ENCODE data around the gene PRKAG2.

PRKAG2 gene

GRCh38 chr7:151652111-151652510 lies 224.8 kb downstream of the PRKAG2 start:
- TF ChIP-seq, protein P1, sequence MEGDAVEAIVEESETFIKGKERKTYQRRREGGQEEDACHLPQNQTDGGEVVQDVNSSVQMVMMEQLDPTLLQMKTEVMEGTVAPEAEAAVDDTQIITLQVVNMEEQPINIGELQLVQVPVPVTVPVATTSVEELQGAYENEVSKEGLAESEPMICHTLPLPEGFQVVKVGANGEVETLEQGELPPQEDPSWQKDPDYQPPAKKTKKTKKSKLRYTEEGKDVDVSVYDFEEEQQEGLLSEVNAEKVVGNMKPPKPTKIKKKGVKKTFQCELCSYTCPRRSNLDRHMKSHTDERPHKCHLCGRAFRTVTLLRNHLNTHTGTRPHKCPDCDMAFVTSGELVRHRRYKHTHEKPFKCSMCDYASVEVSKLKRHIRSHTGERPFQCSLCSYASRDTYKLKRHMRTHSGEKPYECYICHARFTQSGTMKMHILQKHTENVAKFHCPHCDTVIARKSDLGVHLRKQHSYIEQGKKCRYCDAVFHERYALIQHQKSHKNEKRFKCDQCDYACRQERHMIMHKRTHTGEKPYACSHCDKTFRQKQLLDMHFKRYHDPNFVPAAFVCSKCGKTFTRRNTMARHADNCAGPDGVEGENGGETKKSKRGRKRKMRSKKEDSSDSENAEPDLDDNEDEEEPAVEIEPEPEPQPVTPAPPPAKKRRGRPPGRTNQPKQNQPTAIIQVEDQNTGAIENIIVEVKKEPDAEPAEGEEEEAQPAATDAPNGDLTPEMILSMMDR (IDR thresholded peaks at IDR 0.05; ENCODE audit: insufficient read depth, low read depth, low read length, missing control alignments): no peak
- no peak overlapping the region for H3K4me3 ChIP-seq (ENCODE audit: low read depth, low read length)
- DNase-seq (ENCODE audit: low read depth): no peak

DNA sequence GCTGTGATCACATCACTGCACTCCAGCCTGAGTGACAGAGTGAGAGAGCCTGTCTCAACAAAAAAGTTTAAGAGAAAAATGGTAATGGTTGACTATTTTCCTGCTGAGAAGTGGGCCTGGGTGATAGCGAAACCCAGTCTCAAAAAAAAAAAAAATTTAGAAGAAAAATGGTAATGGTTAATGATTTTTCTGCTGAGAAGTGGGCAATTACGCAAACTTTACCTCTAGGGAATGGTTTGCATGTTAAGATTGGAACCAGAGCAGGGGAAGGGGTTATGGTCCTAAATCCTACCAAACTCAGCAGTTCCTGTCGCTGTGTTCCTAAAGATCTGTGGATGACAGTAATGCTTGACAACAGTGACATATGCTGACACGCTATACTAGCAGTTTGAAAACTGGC lies 226.8 kb downstream of the PRKAG2 start:
- TF ChIP-seq, protein P1 (IDR thresholded peaks at IDR 0.05; ENCODE audit: insufficient read depth, low read depth, low read length, missing control alignments): no peak
- DNase-seq (ENCODE audit: low read depth): no peak
- no peak overlapping the region for H3K4me3 ChIP-seq (ENCODE audit: low read depth, low read length)

- no peak overlapping the region for H3K4me3 ChIP-seq (ENCODE audit: low read depth, low read length)
- DNase-seq (ENCODE audit: low read depth): no peak
- TF ChIP-seq, protein P1 (IDR thresholded peaks at IDR 0.05; ENCODE audit: insufficient read depth, low read depth, low read length, missing control alignments): no peak
Measured at GRCh38 chr7:151648429-151648828, 228.5 kb downstream of the PRKAG2 start.

GRCh38 chr7:151647874-151648273 lies 229.0 kb downstream of the PRKAG2 start:
- no peak overlapping the region for H3K4me3 ChIP-seq (ENCODE audit: low read depth, low read length)
- TF ChIP-seq, protein P1 (IDR thresholded peaks at IDR 0.05; ENCODE audit: insufficient read depth, low read depth, low read length, missing control alignments): no peak
- no peak for DNase-seq (ENCODE audit: low read depth)

DNA sequence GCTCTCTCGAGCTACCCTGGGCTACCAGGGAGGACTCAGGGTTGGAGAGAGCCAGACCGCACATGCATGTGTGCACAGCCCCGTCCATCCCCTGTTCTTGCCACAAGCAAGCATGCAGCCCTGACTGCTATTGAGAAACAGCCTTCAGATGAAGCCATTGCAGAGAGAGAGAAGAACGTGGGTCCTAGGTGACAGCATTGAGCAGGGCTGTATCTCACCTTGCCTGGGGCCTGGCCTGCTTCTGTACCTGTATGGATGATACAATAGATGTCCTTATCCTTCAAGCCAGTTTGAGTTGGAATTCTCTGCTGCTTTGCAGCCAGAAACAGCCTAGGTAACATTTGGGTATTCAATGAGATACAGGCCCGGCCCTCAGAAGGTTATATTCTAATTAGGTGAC lies 229.9 kb downstream of the PRKAG2 start:
- no peak for DNase-seq (ENCODE audit: low read depth)
- no peak overlapping the region for H3K4me3 ChIP-seq (ENCODE audit: low read depth, low read length)
- TF ChIP-seq, protein P1 (IDR thresholded peaks at IDR 0.05; ENCODE audit: insufficient read depth, low read depth, low read length, missing control alignments): no peak

GRCh38 chr7:151645311-151645710 lies 231.6 kb downstream of the PRKAG2 start:
- TF ChIP-seq, protein P1 (IDR thresholded peaks at IDR 0.05; ENCODE audit: insufficient read depth, low read depth, low read length, missing control alignments): no peak
- H3K4me3 ChIP-seq (ENCODE audit: low read depth, low read length): no peak overlapping the region
- DNase-seq (ENCODE audit: low read depth): no peak

- H3K4me3 ChIP-seq (ENCODE audit: low read depth, low read length): no peak overlapping the region
- no peak for DNase-seq (ENCODE audit: low read depth)
- TF ChIP-seq, protein P1 (IDR thresholded peaks at IDR 0.05; ENCODE audit: insufficient read depth, low read depth, low read length, missing control alignments): no peak
Measured at GRCh38 chr7:151644554-151644953, 232.4 kb downstream of the PRKAG2 start.
